K562 (cell line): ENCODE results near the gene SFXN3. TPM values are rescaled to one million over a fixed set of nuclear protein-coding genes. Genes with fewer than 3 reads are reported as not detected.
A peak's percentile ranks its signal among the peaks of the same experiment; 100 is the strongest.

Experiments
- CCNT2 ChIP-seq: IDR thresholded peaks from 2 replicates; pipeline ENCODE4 v1.6.1; 2011; ENCODE audit warnings: borderline replicate concordance, low read depth, mild to moderate bottlenecking, moderate library complexity, mixed read lengths, low read length; ENCODE audit not compliant: insufficient read length; ENCODE audit errors: extremely low read depth
- CEBPG ChIP-seq, 3 experiments: fragments of 200-800 bp in 1 of 3; sonication (Bioruptor generic) in 1 of 3; sonication (generic) in 1 of 3; formaldehyde crosslinking in 1 of 3; IDR thresholded peaks in 2 of 3; conservative IDR thresholded peaks in 1 of 3; 2 replicates each; pipeline versions ENCODE4 v1.6.1 to v1.8.0; 2016 to 2022; ENCODE audit warnings: missing compliant biosample characterization in 2 of 3, missing genetic modification characterization in 2 of 3, mild to moderate bottlenecking in 1 of 3, missing genetic modification reagents in 1 of 3
- DACH1 ChIP-seq: fragments of 450-650 bp; IDR thresholded peaks from 2 replicates; pipeline ENCODE4 v1.6.1; 2018; ENCODE audit not compliant: partially characterized antibody
- HMG20B ChIP-seq: fragments of 250-450 bp; sonication (Bioruptor Pico); IDR thresholded peaks from 2 replicates; pipeline ENCODE4 v1.5.0; 2021; ENCODE audit warnings: mild to moderate bottlenecking
- ILF3 ChIP-seq: fragments of 450-650 bp; IDR thresholded peaks from 2 replicates; pipeline ENCODE4 v1.6.1; 2018; ENCODE audit warnings: antibody characterized with exemption, mild to moderate bottlenecking, moderate library complexity, borderline replicate concordance
- ILK ChIP-seq: fragments of 450-650 bp; IDR thresholded peaks from 2 replicates; pipeline ENCODE4 v1.6.1; 2016; ENCODE audit warnings: missing genetic modification characterization, low read depth, mild to moderate bottlenecking, missing compliant biosample characterization, moderate library complexity, borderline replicate concordance
- NBN ChIP-seq: fragments of 450-650 bp; IDR thresholded peaks from 2 replicates; pipeline ENCODE4 v1.6.1; 2016; ENCODE audit warnings: low read depth, mild to moderate bottlenecking
- PURB ChIP-seq: sonication (generic); formaldehyde crosslinking; IDR thresholded peaks from 2 replicates; pipeline ENCODE4 v1.9.0; 2021; ENCODE audit warnings: low read depth, mild to moderate bottlenecking, missing genetic modification reagents
- RAD21 ChIP-seq, 2 experiments: fragments of 250-450 bp in 1 of 2; fragments of 450-650 bp in 1 of 2; sonication (Bioruptor Pico) in 1 of 2; formaldehyde crosslinking in 1 of 2; IDR thresholded peaks in 1 of 2; conservative IDR thresholded peaks in 1 of 2; 2 replicates each; pipeline versions ENCODE4 v1.4.0 to v1.8.0; 2020 to 2022; ENCODE audit warnings: mild to moderate bottlenecking in 2 of 2, moderate library complexity in 1 of 2
- THRA ChIP-seq: fragments of 450-650 bp; IDR thresholded peaks from 2 replicates; pipeline ENCODE4 v1.6.1; 2017; ENCODE audit warnings: mild to moderate bottlenecking, moderate library complexity
- YY1 ChIP-seq, 3 experiments: IDR thresholded peaks; 2 replicates each; pipeline ENCODE4 v1.6.1; 2011; ENCODE audit warnings: low read length in 2 of 3, mild to moderate bottlenecking in 2 of 3, moderate library complexity in 2 of 3, borderline replicate concordance in 1 of 3, control low read depth in 1 of 3, low read depth in 1 of 3; ENCODE audit not compliant: insufficient read depth in 3 of 3, insufficient replicate concordance in 2 of 3, control insufficient read depth in 1 of 3, insufficient read length in 1 of 3; ENCODE audit errors: extremely low read depth in 1 of 3
- ZBTB2 ChIP-seq: fragments of 450-650 bp; IDR thresholded peaks from 2 replicates; pipeline ENCODE4 v1.6.1; 2016; ENCODE audit warnings: antibody characterized with exemption
- ZNF444 ChIP-seq: fragments of 250-450 bp; sonication (Bioruptor Pico); IDR thresholded peaks from 2 replicates; pipeline ENCODE4 v1.4.0; 2020; ENCODE audit warnings: mild to moderate bottlenecking, moderate library complexity
- ZNF668 ChIP-seq: fragments of 250-450 bp; sonication (Bioruptor Pico); IDR thresholded peaks from 2 replicates; pipeline ENCODE4 v1.8.0; 2022; ENCODE audit warnings: mild to moderate bottlenecking, inconsistent platforms
- polyA plus RNA-seq, 8 experiments: library from polyadenylated mRNA; depleted of rRNA in 4 of 8; stranded (reverse) in 5 of 8; unstranded in 3 of 8; fragments of >200 nt; fragmentation: Nextera tagmentation in 2 of 8; fragmentation: Illumina TruSeq in 1 of 8; extraction: Ambion mirVana in 2 of 8; extraction: Trizol in 1 of 8; gene quantifications; 2 replicates each; pipeline versions ENCODE4 v1.2.1 to v1.2.3, GENCODE V29; 2011 to 2014; ENCODE audit warnings: inconsistent platforms in 1 of 8, missing spikeins in 1 of 8
- total RNA-seq, 7 experiments: library from RNA; depleted of rRNA in 6 of 7; stranded (reverse); fragments of >200 nt in 6 of 7; fragmentation: Illumina TruSeq in 2 of 7; extraction: Trizol in 2 of 7; gene quantifications; 2 replicates each; pipeline versions ENCODE4 v1.2.1 to v1.2.3, GENCODE V29; 2011 to 2021; ENCODE audit warnings: low replicate concordance in 1 of 7

SFXN3 gene
- total and polyA plus RNA-seq, 9 of the 15 experiments (the other 6 are each of a cell fraction or from before 2014, with no cell fraction given) = 0.24 to 4.6 (median 0.86) TPM

- TF ChIP-seq RAD21 (CRISPR knock-in tag; conservative IDR thresholded peaks at IDR 0.05 in 1 of 2, IDR thresholded peaks at IDR 0.05 in 1 of 2) (peak; percentile 38 to 47; a peak in 3 of 4 replicates), NBN (no peak), ILF3 (no peak), CEBPG (CRISPR knock-in tag; IDR thresholded peaks at IDR 0.05) (no peak), CEBPG (tag; conservative IDR thresholded peaks at IDR 0.05 in 1 of 2, IDR thresholded peaks at IDR 0.05 in 1 of 2) (no peak), CCNT2 (no peak), ZBTB2 (no peak), PURB (CRISPR knock-in tag) (no peak), YY1 (IDR thresholded peaks at IDR 0.05; ENCODE audit: borderline replicate concordance in 1 of 3, control insufficient read depth in 1 of 3, extremely low read depth in 1 of 3, insufficient read depth in 3 of 3, insufficient read length in 1 of 3, insufficient replicate concordance in 2 of 3, low read depth in 1 of 3, low read length in 2 of 3) (peak in 1 of 3 experiments; percentile 53), THRA (no peak), ZNF444 (CRISPR knock-in tag) (no peak), ZNF668 (no peak), HMG20B (CRISPR knock-in tag) (no peak), DACH1 (no peak), ILK (no peak)
These were observed 19.3 kb upstream of the SFXN3 start (continued) for GRCh38 chr10:101011517-101012423.
